Measurements from ENCODE around the gene CBLN4. TPM values are rescaled to one million over a fixed set of nuclear protein-coding genes. Genes with fewer than 3 reads are reported as not detected.

Gene CBLN4
- total RNA-seq = not detected in 2 replicates

GRCh38 chr20:56005389-56005715 lies at the start of gene CBLN4:
Gene CBLN4 (minus strand): TSS chr20:56005519. CDS start chr20:56004171, 1,348 bp downstream.

Other genes with a start within 250 kb of the CBLN4 start
- not detected in 2 replicates for gene MC3R, start 243.2 kb upstream of the CBLN4 start, total RNA-seq